Hematopoietic multipotent progenitor cell treated with erythropoietin and hydrocortisone succinate and interleukin-3 and kit ligand, for 17 days (in vitro differentiated cells): ENCODE measurements around the gene NCOA1.
"Not testable (repeated sequence)": the region's sequence is repeated elsewhere in the genome, so short reads cannot be mapped to it uniquely, and the experiment has no call there.

Experiments
- DNase-seq: peaks from one replicate; pipeline ENCODE4 v3.0.0-alpha.2; 2015; ENCODE audit warnings: low spot score

The NCOA1 gene

GRCh38 chr2:24792874-24793760, 302.1 kb downstream of the NCOA1 start, which contains the start of the genes CENPO and PTRHD1:
CENPO (plus strand) TSS chr2:24793425; CDS start chr2:24793920, 495 bp downstream.
PTRHD1 (minus strand) TSS chr2:24793391; CDS start chr2:24793377, 14 bp downstream.
- DNase-seq, result peak; percentile 99

DNA sequence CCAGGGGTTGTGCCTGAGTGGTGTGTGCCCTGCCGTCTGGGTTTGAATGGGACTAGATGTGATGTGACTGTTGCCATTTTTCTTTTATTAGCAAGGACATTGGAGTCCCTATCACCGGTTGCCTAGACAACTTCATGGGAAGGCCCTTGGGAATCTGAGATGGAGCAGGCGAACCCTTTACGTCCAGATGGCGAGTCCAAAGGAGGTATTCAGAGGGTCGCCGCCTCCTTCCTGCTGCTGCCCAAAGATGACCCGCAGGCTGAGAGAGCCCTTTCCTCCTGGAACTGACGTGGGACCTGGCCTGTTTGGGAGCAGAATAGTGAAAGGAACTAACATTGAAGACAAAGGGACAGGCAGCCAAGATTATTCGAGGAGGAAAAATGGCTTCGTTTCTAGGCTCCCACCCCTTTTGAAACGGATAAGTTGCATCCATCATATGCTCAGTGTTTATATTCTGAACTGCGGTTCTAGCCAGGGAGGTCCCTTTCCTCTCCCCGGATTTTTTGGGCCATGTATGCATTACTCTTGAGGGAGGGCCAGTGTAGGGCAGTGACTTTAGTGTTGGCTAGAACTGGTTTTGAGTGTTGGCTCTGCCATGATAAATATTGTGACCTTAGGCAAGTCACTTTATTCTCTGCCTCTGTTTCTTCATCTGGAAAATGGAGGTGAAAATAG, 302.8 kb downstream of the NCOA1 start:
- DNase-seq, result no peak

- DNase-seq, result no peak
Measured at GRCh38 chr2:24797644-24798043, 306.6 kb downstream of the NCOA1 start.

GRCh38 chr2:24800487-24800886, 309.4 kb downstream of the NCOA1 start:
- not testable (repeated sequence) for DNase-seq

- not testable (repeated sequence) for DNase-seq
Measured at GRCh38 chr2:24805811-24806660, 315.0 kb downstream of the NCOA1 start.

DNA sequence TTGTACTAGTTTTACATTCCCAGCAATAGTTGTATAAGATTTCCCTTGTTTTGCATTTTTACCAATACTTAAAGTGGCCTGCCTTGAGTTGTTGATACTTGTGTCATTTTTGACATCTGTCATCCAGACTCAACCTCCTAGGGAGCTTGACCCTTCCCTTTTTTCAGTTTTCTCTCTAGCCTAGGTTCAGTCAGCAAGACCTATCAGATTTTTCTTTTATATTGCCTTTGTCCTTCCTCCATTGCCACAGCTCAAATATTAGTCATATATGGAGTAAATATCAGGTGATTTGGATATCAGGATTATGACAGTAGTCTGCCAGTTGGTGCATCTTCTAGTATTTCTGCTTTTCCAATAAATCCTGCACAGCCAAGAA, 315.6 kb downstream of the NCOA1 start:
- no peak for DNase-seq

DNA sequence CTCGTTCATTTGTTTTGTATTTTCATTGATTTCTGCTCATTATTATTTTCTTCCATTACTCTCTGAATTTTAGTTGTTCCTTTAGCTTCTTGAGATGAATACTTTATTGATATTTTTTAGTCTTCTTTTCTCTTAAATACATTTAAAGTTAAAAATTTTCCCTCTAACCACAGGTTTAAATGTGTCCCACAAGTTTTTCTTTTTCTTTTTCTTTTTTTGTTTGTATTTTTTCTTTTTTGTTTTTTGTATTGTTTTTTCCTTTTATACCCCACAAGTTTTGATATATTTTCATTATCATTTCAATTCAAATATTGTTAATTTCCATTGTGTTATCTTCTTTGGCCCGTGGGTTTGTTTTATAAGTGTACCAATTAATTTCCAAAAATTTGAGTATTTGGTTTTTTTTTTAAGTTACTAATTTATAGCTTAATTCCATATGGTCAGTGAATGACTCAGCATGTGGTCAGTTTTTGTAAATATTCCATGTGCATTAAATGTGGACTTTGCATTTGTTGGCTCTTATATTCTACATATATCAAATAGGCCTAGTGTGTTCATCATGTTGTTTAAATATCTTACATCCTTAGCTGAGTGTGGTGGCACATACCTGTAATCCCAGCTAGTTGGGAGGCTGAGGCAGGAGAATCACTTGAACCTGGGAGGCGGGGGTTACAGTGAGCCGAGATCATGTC, 318.4 kb downstream of the NCOA1 start:
- no peak for DNase-seq

GRCh38 chr2:24813691-24814137, 322.7 kb downstream of the NCOA1 start:
- DNase-seq, result no peak

GRCh38 chr2:24814516-24814915, 323.5 kb downstream of the NCOA1 start:
- DNase-seq, result no peak

GRCh38 chr2:24815171-24815570, 324.1 kb downstream of the NCOA1 start:
- DNase-seq, result no peak

DNA sequence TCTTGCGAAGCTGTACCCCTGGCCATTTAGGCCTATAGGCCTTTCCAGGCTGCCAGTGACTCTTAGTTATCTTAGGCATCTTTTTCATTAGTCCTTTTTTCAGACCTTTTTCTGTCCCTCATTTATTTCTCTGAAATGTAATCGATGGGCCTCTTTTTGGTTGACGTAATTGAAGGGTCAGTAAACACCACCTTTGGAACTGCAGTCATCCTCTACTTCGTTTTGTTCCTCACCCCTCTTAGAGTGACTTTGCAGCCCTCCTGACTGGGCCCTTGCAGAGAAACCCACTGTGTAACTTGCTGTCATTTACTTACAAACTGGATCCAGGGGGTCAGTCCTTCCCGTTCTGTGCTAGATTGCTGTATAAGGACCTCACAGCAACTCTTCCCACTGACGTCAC, 325.4 kb downstream of the NCOA1 start:
- DNase-seq, result no peak

DNA sequence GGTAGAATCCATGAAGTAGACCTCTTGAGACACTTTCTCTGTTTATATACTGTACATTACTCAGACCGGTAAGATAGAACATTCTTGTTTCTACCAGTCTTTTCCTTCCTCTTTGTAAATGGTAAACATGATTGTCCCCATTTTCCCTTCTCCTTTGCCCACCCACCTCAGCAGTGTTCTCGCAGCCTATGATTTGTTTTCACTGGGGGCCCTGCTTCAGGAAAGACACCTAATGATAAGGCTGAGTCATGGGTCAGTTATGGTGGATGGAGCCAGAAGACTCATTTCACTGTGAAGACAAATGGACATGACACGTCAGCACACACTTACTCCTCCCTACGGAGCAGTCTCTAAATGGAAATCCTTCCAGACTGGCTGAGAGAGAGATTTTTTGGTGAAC, 325.8 kb downstream of the NCOA1 start:
- no peak for DNase-seq

DNA sequence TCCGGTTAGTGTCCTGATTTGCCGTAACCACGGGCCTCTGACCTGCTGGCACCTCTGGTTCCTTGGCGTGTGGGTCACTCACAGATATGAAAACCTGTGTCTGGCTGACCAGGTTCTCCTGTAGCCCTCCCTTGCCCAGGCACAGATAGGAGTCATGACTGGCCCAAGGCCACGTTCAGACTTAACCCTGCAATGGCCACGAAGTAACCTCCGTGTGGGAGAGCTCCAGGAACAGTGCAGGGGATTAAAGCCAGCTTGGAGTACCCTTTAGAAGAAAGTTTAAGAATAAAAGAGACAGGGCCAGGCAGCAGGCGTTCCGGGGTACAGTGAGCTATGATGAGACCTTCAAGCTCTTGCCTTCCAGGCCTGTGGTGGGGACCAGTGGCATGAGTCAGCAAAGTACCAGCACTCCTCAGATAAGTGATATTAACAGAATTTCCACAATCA, 327.7 kb downstream of the NCOA1 start:
- DNase-seq, result no peak

DNA sequence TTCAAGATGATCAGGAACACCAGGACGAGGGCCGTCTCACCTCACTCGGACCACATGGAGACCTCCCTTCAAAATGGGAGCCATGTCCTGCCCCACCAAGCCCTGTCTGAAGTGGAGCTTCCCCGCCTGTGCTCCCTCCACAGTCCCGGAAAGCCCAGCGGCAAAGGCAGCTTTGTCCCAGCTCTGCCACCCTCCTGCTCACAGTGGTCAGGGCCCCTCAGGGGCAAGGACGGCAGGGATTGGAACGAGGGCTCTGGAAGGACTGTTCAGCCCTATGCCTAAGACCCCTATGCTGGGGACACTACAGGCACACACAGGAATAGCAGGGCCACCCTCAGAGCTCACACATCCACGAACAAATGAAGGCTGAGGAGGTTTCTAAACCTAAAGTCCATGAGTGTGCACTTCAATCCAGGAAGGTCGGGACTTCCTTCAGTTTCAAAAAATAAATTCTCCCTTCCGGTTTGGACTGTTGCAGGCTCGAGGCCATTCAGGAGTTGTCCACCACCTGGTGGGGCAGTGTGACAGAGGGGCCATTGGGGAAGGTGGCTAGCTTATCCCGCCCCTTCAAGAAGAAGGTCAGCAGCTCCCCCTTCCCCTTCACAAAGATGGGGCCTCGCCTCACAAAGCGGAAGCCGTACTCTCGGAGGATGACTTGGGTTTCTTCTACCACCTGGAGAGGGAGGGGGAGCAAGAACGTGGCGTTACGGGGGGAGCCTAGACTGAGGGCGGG, 328.6 kb downstream of the NCOA1 start:
- DNase-seq, result no peak

- no peak for DNase-seq
Measured at GRCh38 chr2:24820175-24820513, 329.1 kb downstream of the NCOA1 start.
